Middle frontal gyrus (tissue), 1 donor: ENCODE measurements around the gene RAVER1.
"Not testable (repeated sequence)": the region's sequence is repeated elsewhere in the genome, so short reads cannot be mapped to it uniquely, and the experiment has no call there.

ENCODE experiments used
- DNase-seq: peaks from one replicate; pipeline ENCODE4 v3.0.0-alpha.2; 2015; ENCODE audit warnings: low spot score; ENCODE audit errors: extremely low spot score

RAVER1 gene

DNA sequence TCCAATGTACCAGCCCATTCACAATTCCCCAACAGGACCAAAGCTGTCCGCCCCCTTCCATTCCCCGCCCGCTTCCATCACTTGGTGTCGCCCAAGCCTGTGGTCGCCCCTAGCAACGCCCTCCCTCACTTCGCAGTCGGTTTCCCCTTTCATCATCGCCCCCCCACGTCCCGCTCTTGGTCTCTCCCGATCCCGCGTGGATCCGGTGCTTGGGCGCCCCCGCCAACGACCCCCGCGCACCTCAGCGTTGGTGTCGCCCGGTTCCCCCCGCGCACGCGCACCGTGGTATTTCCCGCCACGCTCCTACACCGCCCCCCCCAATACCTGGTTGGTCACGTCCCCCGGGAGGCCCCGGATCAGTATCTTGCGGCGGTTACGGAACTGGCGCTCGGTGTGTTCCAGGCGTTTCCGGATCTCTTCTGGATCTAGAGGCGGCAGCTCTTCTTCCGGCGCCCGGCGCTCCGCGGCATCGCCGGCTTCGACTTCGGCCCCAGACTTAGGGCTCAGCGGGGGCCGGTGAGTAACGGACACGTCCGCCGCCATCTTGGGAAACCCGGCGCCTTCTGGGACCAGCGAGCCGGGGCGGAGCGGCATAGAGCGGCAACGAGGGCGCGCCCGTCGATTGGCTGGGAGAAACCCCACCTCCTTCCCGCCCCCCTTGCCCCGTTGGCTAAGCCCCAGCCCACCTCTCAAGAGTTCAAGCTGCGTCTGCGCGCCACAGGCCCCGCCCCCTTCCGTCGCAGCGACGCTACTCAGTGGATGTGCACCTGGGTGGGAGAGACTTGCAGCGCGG, at the start of gene RAVER1:
RAVER1 (minus strand) TSS at position 565 of the 793 bp plus-strand sequence; CDS start at position 543, 22 bp downstream.
- DNase-seq = peak; percentile 92

DNA sequence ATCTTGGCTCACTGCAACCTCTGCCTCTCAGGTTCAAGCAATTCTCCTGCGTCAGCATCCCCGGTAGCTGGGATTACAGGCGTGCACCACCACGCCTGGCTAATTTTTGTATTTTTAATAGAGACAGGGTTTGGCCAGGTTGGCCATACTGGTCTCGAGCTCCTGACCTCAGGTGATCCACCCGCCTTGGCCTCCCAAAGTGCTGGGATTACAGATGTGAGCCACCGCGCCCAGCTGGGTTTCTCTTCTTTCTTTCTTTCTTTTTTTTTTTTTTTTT, 49.8 kb upstream of the RAVER1 start:
- DNase-seq = not testable (repeated sequence)

GRCh38 chr19:10380313-10381102, 47.2 kb upstream of the RAVER1 start, which contains the start of gene TYK2:
TYK2 (minus strand) TSS chr19:10380572; CDS start chr19:10378406, 2,166 bp downstream.
- peak; percentile 96 for DNase-seq

DNA sequence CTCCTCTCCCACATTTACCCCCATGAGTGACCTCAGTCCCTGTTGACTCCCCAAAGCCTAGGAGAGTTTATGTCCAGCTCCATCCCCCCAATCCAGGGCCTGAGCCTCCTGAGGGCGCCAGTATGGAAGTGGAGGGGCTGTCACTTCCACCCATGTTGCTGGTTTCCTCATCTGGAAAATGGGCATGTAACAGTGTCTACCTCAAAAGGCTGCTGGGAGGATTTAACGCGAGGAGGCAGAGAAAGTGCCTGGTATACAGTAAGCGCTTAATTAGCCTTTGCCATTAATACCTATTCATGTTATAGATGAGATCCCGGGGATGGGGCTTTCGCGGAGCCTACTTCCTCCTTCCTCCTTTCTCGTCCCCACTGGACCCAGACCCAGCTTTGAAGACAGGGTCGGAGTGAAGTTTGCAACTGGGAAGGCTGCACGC, 46.6 kb upstream of the RAVER1 start:
- no peak for DNase-seq

- DNase-seq = no peak
Observed at GRCh38 chr19:10378124-10378523, 44.8 kb upstream of the RAVER1 start.

DNA sequence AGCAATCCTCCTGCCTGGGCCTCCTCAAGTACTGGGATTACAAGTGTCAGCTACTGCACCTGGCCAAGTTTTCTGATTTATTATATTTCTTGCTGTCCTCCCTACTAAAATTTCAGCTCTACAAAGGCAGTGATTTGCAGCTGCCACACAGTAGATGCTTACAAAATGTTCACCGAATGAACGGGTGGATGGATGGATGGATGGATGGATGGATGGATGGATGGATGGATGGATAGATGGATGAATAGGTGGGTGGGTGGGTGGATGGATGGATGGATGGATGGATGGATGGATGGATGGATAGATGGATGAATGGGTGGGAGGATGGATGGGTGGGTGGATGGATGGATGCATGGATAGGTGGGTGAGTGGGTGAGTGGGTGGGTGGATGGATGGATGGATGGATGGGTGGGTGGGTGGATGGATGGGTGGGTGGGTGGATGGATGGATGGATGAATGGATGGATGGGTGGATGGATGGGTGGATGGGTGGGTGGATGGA, 43.9 kb upstream of the RAVER1 start:
- DNase-seq = not testable (repeated sequence)

DNA sequence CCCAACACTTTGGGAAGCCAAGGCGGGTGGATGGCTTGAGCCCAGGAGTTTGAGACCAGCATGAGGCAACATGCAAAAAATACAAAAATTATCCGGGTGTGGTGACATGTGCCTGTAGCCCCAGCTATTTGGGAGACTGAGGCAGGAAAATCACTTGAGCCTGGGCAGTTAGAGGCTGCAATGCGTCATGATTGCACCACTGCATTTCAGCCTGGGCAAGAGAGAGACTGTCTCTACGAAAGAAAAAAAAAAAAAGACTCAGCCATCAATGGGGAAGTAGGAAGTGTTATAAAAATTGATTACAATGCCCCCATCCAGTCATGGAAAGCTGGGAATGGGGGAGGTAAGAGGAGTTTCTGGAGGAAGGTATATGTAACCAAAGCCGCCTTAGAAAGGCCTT, 41.6 kb upstream of the RAVER1 start:
- DNase-seq = no peak

GRCh38 chr19:10372690-10373089, 39.4 kb upstream of the RAVER1 start:
- no peak for DNase-seq

- DNase-seq = no peak
Observed at GRCh38 chr19:10368101-10368803, 34.9 kb upstream of the RAVER1 start.

DNA sequence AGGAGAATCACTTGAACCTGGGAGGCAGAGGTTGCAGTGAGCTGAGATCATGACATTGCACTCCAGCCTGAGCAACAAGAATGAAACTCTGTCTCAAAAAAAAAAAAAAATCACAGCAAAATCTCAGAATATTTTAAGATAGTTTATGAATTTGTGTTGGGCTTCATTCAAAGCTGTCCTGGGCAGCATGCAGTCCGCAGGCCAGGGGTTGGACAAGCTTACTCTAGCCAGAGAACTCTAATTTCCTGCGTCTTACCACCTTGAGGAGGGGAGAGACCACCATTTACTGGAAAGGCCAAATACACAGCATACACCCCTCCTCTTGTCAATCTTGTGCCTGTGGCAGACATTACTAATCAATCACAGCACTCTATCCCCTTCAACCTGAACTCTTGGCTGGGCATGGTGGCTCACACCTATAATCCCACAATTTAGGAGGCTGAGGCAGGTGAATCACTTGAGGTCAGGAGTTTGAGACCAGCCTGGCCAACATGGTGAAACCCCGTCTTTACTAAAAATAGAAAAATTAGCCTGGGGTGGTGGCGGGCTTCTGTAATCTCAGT, 33.7 kb upstream of the RAVER1 start:
- not testable (repeated sequence) for DNase-seq

GRCh38 chr19:10365518-10365917, 32.2 kb upstream of the RAVER1 start:
- DNase-seq = no peak

DNA sequence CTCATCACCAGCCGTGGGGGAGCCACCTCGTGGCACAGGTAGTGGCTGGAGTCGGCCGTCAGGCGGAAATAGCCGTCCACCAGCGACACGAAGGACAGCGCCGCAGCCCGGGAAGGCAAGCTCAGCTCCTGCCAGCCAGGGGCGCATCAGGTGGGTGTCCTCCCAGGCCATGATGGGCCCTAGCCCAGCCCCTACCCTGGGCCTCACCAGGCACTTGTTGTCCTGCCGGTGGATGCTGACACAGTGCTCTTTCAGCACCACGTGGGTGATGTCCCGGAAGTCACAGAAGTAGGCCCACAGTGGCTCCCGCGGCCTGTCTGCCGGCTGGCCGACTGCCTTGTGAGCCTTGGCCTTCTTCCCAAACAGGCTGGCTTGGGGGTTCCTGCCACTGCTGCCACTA, 31.3 kb upstream of the RAVER1 start:
- DNase-seq = no peak

GRCh38 chr19:10363789-10364281, 30.5 kb upstream of the RAVER1 start:
- DNase-seq = no peak

DNA sequence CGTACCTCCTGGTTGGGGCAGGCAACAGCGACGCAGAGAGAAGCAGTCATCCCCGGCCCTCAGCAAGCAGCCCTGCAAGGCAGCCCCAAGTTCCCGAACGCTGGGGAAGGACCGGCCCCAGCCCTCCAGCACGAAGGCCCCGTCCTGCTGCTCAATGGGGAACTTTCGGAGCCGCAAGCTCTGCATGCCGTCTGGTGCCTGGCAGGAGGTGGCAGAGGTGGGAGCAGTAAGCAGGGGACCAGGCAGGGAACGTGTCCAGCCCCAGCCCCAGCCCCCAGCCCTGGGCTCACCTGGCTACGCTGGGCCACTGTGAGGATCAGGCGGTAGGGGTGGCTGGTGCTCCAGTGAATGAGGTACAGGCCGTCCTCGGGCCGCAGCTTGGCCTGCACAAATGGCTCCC, 28.9 kb upstream of the RAVER1 start:
- DNase-seq = no peak

DNA sequence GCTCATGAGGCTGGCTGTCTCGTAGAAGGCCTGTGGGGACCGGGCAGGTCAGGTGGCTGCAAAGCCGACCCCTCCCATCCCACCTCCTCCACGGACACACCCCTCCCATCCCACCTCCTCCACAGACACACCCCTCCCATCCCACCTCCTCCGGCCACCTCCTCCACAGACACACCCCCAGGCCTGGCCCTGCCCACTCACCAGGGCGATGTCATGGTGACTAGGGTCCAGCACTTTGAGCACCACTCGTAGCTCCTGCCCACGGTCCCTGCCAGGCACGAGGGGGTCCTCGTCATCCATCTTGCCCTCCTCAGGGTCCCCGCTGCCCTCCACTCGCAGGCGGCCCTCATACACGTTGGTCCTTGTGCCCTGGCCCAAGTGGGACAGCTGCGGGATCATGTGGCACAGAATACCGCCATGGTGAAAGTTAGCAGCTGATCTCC, 28.3 kb upstream of the RAVER1 start:
- DNase-seq = no peak

DNA sequence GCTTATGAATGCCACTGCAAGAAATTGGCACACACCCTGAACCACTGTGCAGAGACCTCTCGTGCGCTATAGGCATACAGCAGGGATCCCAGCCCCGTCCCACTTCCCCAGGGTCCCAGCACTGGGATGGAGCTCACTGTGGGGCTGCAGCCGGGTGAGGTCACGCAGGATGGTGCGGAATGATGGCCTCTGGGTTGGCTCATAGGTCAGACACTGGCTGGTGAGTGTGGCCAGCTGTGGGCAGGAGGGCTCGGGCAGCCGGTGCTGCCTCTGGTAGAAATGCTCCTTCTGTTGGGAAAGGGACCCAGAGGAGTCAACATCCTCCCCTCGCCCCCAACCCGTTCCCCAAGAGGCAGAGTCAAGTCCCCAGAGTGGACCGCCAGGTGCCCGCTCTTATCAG, 23.1 kb upstream of the RAVER1 start:
- DNase-seq = no peak

DNA sequence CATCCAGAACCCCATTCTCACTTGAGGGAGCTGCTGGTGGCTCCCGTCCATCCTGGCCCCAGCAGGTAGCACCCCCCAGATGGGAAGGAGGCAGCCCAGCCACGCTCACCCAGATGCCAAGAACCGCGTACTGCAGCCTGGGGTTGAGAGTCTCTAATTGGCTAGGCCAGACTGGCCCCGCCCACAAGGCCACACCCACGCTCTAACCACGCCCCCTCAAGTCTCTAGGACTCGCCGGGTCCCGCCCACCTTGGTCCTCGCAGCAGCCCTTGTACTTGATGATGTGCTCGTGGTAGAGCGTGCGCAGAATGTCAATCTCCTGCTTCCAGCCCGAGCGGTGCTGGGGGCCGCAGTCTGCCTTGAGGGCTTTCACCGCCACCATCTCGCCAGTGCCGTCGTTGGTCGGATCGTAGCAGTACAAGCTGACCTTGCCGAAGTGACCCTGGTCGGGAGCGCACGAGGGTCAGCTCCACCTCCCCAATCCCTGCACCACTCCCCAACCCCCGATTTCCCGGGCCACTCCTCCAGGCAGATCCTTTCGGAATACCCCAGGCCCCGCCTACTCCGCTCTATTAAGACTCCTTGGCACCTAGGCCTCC, 20.6 kb upstream of the RAVER1 start:
- no peak for DNase-seq

DNA sequence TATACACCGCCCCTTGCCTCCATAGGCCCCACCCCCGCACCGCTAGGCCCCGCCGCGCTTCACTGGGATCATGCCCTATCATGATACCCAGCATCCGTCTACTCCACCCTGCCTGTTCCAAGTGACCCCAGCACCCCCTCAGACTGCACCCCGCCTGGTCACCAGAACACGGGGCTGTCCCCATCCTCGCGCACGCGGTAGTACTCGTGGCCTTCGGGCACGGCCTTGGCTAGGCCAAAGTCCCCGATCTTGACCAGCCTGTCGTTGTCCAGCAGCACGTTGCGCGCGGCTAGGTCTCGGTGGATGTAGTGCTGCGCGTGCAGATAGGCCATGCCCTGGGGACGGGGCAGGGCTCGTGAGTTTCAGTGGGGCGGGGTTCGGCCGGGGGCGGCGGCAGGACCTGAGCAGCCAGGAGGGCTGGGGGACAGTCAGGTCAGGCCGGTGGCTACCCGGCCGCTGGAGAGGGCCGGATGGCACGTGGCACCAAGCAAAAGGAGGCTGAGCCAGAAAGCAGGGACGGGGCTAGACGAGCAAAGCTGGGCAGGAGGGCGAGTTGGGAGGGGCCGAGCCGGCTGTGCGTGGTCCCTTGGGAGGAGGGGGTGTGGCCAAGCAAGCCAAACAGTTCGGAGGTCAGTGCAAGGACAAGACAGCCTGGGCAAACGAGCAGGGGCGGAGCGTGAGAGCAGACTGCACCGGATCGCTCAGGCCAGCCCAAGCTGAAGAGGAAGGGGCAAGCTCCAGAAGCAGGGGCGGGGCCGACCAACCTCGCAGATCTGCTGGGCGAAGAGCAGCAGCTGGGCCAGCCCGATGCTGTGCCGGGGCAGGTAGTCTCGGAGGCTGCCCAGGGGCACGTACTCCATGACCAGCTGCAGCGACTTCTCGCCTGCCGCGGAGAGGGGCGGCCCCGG, 19.7 kb upstream of the RAVER1 start:
- DNase-seq = no peak

DNA sequence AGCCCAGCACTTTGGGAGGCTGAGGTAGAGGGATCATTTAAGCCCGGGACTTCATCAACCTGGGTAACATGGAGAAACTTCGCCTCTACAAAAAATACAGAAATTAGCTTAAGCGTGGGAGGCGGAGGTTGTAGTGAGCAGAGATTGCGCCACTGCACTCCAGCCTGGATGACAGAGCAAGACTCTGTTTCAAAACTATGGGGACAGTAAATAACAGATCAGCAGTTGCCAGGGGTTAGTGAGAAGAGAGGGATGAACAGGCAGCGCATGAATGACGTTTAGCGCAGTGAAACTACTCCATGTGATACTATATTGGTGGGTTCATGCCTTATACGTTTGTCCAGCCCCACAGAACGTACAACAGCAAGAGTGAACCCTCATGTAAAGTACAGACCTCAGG, 13.2 kb upstream of the RAVER1 start:
- no peak for DNase-seq

- DNase-seq = peak; percentile 24
Observed at GRCh38 chr19:10344780-10345179, 11.5 kb upstream of the RAVER1 start.
